ENCODE data around the gene RBM48. TPM values are rescaled to one million over a fixed set of nuclear protein-coding genes. Genes with fewer than 3 reads are reported as not detected.

The RBM48 gene
- total RNA-seq, 6 experiments from 2014 or later = 8.8 to 9.7 (median 9.4) TPM

- no peak for DNase-seq
- H3K4me1 Mint-ChIP-seq (ENCODE audit: low read depth) = no peaks in the 10 kb centered on the region
- no peaks in the 10 kb centered on the region for H3K9me3 Mint-ChIP-seq
Observed at GRCh38 chr7:92489634-92490033, 39.0 kb upstream of the RBM48 start.

GRCh38 chr7:92496876-92497275 is 31.7 kb upstream of the RBM48 start:
- H3K27me3 Mint-ChIP-seq (ENCODE audit: insufficient read depth) = no peaks in the 10 kb centered on the region
- H3K4me1 Mint-ChIP-seq (ENCODE audit: low read depth) = no peaks in the 10 kb centered on the region
- H3K4me3 Mint-ChIP-seq = no peak overlapping the region

More at GRCh38 chr7:92489634-92490033, 39.0 kb upstream of the RBM48 start:
- Mint-ChIP-seq H3K36me3 (ENCODE audit: low read depth) (peaks cover 15% of the 10 kb centered on the region), H3K27ac (no peak overlapping the region), H3K4me3 (no peak overlapping the region), H3K27me3 (ENCODE audit: insufficient read depth) (no peaks in the 10 kb centered on the region)
- no peak for TF ChIP-seq CTCF (IDR thresholded peaks at IDR 0.05)

GRCh38 chr7:92498557-92498956 is 30.0 kb upstream of the RBM48 start:
- Mint-ChIP-seq H3K4me3 (no peak overlapping the region), H3K4me1 (ENCODE audit: low read depth) (no peaks in the 10 kb centered on the region), H3K9me3 (no peaks in the 10 kb centered on the region), H3K36me3 (ENCODE audit: low read depth) (no peaks in the 10 kb centered on the region; the same call in 1 of the 2 replicates), H3K27me3 (ENCODE audit: insufficient read depth) (no peaks in the 10 kb centered on the region), H3K27ac (no peak overlapping the region)
- DNase-seq = no peak
- TF ChIP-seq CTCF (IDR thresholded peaks at IDR 0.05) = no peak

More at GRCh38 chr7:92496876-92497275, 31.7 kb upstream of the RBM48 start:
- Mint-ChIP-seq H3K27ac (0 out of 2 replicates have a peak overlapping the region, but pooled peaks have one; percentile 1), H3K9me3 (no peaks in the 10 kb centered on the region), H3K36me3 (ENCODE audit: low read depth) (peaks cover 4% of the 10 kb centered on the region)
- no peak for DNase-seq
- TF ChIP-seq CTCF (IDR thresholded peaks at IDR 0.05) = no peak

- no peak for TF ChIP-seq CTCF (IDR thresholded peaks at IDR 0.05)
- Mint-ChIP-seq H3K27me3 (ENCODE audit: insufficient read depth) (no peaks in the 10 kb centered on the region), H3K27ac (no peak overlapping the region), H3K4me1 (ENCODE audit: low read depth) (no peaks in the 10 kb centered on the region), H3K36me3 (ENCODE audit: low read depth) (peaks cover 11% of the 10 kb centered on the region; the same call in 1 of the 2 replicates), H3K4me3 (no peak overlapping the region), H3K9me3 (no peaks in the 10 kb centered on the region)
- no peak for DNase-seq
Observed at GRCh38 chr7:92503767-92504166, 24.8 kb upstream of the RBM48 start.

- no peak for DNase-seq
- H3K4me1 Mint-ChIP-seq (ENCODE audit: low read depth) = no peaks in the 10 kb centered on the region
Observed at GRCh38 chr7:92504563-92504962, 24.0 kb upstream of the RBM48 start.

More at GRCh38 chr7:92504563-92504962, 24.0 kb upstream of the RBM48 start:
- H3K27me3 Mint-ChIP-seq (ENCODE audit: insufficient read depth) = no peaks in the 10 kb centered on the region
- no peak overlapping the region for H3K27ac Mint-ChIP-seq
- H3K4me3 Mint-ChIP-seq = no peak overlapping the region
- 0 out of 2 replicates have a peak, but pooled peaks cover 11% of the 10 kb centered on the region for H3K36me3 Mint-ChIP-seq (ENCODE audit: low read depth)
- TF ChIP-seq CTCF (IDR thresholded peaks at IDR 0.05) = no peak
- no peaks in the 10 kb centered on the region for H3K9me3 Mint-ChIP-seq
